Activated CD8-positive, alpha-beta T cell treated with anti-CD3 and anti-CD28 coated beads for 36 hours (primary cell): ENCODE data around the gene PRDX6. TPM values are rescaled to one million over a fixed set of nuclear protein-coding genes. Genes with fewer than 3 reads are reported as not detected.

Experiments used
- ATAC-seq: fragments of 200-7000 bp; cut with Tn5 transposase; one replicate; pipeline ENCODE4 v1.10.0; 2021; ENCODE audit warnings: mild to moderate bottlenecking, moderate library complexity
- CTCF ChIA-PET: fragments of 350-600 bp; sonication (Branson Sonifier 250); formaldehyde crosslinking; loops from one replicate; lab custom pipeline; 2021; ENCODE audit warnings: antibody characterized with exemption; lab: Charles Lee
- POLR2A ChIA-PET: fragments of 350-600 bp; sonication (Branson Sonifier 250); formaldehyde crosslinking; loops from one replicate; lab custom pipeline; 2021; ENCODE audit warnings: antibody characterized with exemption; lab: Charles Lee
- DNase-seq: peaks from one replicate; pipeline ENCODE4 v3.0.0-alpha.2; 2020
- H3K27ac Mint-ChIP-seq: one replicate; pipeline ENCODE4 v1.8.0; 2021; ENCODE audit warnings: mild to moderate bottlenecking, mixed read lengths
- H3K27me3 Mint-ChIP-seq: one replicate; pipeline ENCODE4 v1.8.0; 2021; ENCODE audit warnings: mixed read lengths
- H3K36me3 Mint-ChIP-seq: one replicate; pipeline ENCODE4 v1.8.0; 2021; ENCODE audit warnings: low read depth, mixed read lengths
- H3K4me1 Mint-ChIP-seq: one replicate; pipeline ENCODE4 v1.8.0; 2021; ENCODE audit warnings: low read depth, mixed read lengths
- H3K4me3 Mint-ChIP-seq: one replicate; pipeline ENCODE4 v1.8.0; 2021; ENCODE audit warnings: mild to moderate bottlenecking, moderate library complexity, mixed read lengths
- H3K9me3 Mint-ChIP-seq: one replicate; pipeline ENCODE4 v1.8.0; 2021; ENCODE audit warnings: mixed read lengths
- intact Hi-C: fragments of 100-400 bp; cut with micrococcal nuclease; formaldehyde crosslinking; loops from one replicate; pipeline ENCODE4 v1.10.0; 2022
- total RNA-seq, 2 experiments: library from RNA; stranded (reverse); gene quantifications; one replicate each; pipeline ENCODE4 v1.2.3, GENCODE V29; 2021
- TF ChIP-seq, protein P1 (sequence below): fragments of 200-600 bp; IDR thresholded peaks from one replicate; pipeline ENCODE4 v1.8.0; 2022; ENCODE audit warnings: antibody characterized with exemption, mild to moderate bottlenecking

PRDX6 gene
- total RNA-seq, 2 experiments from 2014 or later = 165 to 169 TPM

DNA sequence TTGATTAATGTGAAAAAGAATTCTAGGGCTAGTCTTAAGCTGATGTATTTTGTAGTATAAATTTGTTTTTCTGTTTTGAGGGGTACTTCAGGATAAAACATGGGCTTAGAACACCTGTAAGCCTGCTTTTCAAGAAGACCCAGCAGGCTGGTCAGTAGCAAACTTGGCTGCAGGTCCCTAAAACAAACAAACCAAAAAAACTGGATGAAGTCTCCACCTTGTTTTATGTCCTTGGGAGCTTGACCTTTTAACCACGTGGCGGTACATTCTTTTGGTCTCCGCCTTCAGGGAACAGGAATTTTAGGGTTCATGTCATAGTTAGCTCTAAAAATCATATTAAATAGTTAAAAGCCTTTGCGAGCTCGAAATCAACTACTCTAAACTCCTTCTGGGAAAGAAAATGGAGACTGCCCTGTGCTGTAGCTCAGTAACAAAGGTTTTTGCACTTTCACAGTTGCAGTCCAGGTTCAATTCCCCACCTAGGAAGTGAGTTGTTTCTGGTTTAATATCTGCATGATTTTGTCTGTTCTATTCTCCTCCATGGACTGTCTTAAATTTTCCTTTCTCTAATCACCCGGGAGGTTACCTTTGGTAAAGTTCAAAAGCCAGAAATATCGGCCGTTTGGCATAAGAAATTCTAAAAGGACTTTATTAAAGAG, 18.6 kb downstream of the PRDX6 start:
- Mint-ChIP-seq H3K27ac (no peak overlapping the region), H3K27me3 (no peaks in the 10 kb centered on the region), H3K4me1 (no peaks in the 10 kb centered on the region), H3K4me3 (no peak overlapping the region), H3K36me3 (peaks cover 1% of the 10 kb centered on the region), H3K9me3 (no peaks in the 10 kb centered on the region)
- intact Hi-C loops = no loop called here
- ChIA-PET CTCF (no interaction called here), POLR2A (interaction anchor here (0.6 to 1.0 kb wide), 3 partner anchors 11 to 17 kb away, joined by 3 read pairs; no protein-coding TSS in a partner anchor)
- no peak for DNase-seq
- TF ChIP-seq, protein P1, sequence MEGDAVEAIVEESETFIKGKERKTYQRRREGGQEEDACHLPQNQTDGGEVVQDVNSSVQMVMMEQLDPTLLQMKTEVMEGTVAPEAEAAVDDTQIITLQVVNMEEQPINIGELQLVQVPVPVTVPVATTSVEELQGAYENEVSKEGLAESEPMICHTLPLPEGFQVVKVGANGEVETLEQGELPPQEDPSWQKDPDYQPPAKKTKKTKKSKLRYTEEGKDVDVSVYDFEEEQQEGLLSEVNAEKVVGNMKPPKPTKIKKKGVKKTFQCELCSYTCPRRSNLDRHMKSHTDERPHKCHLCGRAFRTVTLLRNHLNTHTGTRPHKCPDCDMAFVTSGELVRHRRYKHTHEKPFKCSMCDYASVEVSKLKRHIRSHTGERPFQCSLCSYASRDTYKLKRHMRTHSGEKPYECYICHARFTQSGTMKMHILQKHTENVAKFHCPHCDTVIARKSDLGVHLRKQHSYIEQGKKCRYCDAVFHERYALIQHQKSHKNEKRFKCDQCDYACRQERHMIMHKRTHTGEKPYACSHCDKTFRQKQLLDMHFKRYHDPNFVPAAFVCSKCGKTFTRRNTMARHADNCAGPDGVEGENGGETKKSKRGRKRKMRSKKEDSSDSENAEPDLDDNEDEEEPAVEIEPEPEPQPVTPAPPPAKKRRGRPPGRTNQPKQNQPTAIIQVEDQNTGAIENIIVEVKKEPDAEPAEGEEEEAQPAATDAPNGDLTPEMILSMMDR = no peak
- no peak for ATAC-seq

DNA sequence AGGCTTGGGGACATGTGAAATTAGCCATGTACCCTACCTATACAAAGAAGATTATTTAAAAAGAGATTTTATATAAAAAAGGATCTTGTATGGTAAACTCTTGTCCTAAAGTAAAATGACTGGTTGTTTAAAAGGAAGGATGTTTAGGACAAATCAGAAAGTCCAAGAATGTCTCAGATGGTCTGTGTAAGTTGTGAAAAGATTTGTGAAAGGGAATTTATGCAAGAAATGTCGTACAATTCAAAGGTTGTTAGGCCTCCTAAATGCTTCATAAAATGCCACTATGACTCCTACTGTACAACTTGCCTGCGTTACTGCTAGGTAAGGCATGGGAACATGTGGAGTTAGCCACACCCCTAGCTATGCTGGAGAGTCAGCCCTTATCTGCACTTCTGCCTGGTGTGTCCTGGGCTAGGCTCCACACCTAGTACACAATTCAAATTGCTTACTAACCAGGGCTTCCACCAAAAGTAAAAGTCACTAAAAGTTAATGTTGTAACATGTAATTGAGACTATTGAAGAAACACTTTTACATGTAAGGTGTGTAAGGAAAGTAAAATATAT, 19.7 kb downstream of the PRDX6 start:
- Mint-ChIP-seq H3K27ac (no peak overlapping the region), H3K27me3 (no peaks in the 10 kb centered on the region), H3K4me1 (no peaks in the 10 kb centered on the region), H3K36me3 (peaks cover 1% of the 10 kb centered on the region), H3K4me3 (no peak overlapping the region), H3K9me3 (no peaks in the 10 kb centered on the region)
- ATAC-seq (no peak), DNase-seq (no peak)
- intact Hi-C loops = no loop called here
- TF ChIP-seq, protein P1 = no peak
- CTCF ChIA-PET = no interaction called here
- POLR2A ChIA-PET = no interaction called here

DNA sequence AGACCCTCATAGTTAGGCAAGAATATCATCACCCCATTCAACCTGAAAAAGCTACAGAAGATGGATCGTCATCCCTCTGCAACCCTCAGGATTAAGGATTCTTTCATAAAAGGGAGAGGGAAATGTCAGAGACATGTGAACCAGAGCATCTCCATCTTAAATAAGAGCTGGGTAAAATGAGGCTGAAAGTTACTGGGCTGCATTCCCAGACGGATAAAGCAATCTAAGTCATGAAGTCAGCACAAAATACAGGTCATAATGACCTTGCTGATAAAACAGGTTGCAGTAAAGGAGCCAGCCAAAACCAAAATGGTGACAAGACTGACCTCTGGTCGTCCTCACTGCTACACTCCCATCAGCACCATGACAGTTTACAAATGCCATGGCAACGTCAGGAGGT, 22.6 kb downstream of the PRDX6 start:
- ChIA-PET CTCF (no interaction called here), POLR2A (interaction anchor here (1.2 kb wide), 1 partner anchor 22 kb away, joined by 8 read pairs; no protein-coding TSS in a partner anchor)
- DNase-seq (no peak), ATAC-seq (no peak)
- H3K36me3 Mint-ChIP-seq = peaks cover 1% of the 10 kb centered on the region
- H3K27me3 Mint-ChIP-seq = no peaks in the 10 kb centered on the region
- no peaks in the 10 kb centered on the region for H3K9me3 Mint-ChIP-seq
- no peak overlapping the region for H3K4me3 Mint-ChIP-seq
- intact Hi-C loops = no loop called here
- no peaks in the 10 kb centered on the region for H3K4me1 Mint-ChIP-seq
- TF ChIP-seq, protein P1 = no peak
- no peak overlapping the region for H3K27ac Mint-ChIP-seq

DNA sequence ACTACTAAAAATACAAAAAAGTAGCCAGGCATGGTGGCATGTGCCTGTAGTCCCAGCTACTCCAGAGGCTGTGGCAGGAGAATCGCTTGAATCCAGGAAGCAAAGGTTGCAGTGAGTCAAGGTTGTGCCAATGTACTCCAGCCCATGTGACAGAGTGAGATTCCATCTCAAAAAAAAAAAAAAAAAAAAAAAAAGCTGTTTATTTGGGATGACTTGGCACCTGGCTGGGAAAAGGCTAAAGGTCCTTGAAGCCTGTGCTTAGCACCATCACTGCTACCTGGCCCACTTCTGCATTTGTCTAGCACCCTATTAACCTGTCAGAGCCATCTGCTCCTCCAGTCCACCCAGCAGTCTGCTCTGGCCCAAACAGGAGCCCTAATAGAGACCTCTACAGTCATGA, 25.0 kb downstream of the PRDX6 start:
- ChIA-PET CTCF (no interaction called here), POLR2A (no interaction called here)
- DNase-seq = no peak
- Mint-ChIP-seq H3K36me3 (no peaks in the 10 kb centered on the region), H3K9me3 (no peaks in the 10 kb centered on the region), H3K4me3 (no peak overlapping the region), H3K4me1 (no peaks in the 10 kb centered on the region), H3K27me3 (no peaks in the 10 kb centered on the region), H3K27ac (no peak overlapping the region)
- TF ChIP-seq, protein P1 = no peak
- intact Hi-C loops = no loop called here
- no peak for ATAC-seq

DNA sequence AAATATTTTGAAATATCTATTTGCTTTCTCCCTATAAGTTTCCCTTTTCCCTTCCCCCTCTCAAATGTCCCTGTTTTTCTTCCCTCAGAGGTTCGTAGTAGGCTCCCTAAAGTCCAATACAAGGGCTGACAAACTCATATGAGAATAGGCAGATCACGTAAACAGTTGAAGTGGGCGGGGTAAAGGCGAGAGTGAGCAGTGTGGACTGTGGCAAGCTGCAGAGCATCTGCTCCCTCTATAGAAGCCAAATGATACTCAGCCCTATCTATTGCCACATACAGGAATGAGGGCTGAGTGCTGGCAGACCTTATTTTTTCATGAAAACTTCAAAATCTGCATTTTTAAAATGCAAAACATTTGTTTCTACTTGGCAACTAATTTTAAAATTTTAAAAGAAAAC, 26.3 kb downstream of the PRDX6 start:
- no peaks in the 10 kb centered on the region for H3K9me3 Mint-ChIP-seq
- H3K4me3 Mint-ChIP-seq = no peak overlapping the region
- CTCF ChIA-PET = interaction anchor here (1.5 to 5.1 kb wide), 2 partner anchors 14 to 73 kb away, joined by 5 to 27 read pairs; no protein-coding TSS in a partner anchor
- no peak for ATAC-seq
- H3K27me3 Mint-ChIP-seq = no peaks in the 10 kb centered on the region
- H3K4me1 Mint-ChIP-seq = no peaks in the 10 kb centered on the region
- TF ChIP-seq, protein P1 = no peak
- no peak overlapping the region for H3K27ac Mint-ChIP-seq
- no peak for DNase-seq
- no peaks in the 10 kb centered on the region for H3K36me3 Mint-ChIP-seq
- POLR2A ChIA-PET = interaction anchor here (0.9 kb wide), 1 partner anchor 30 kb away, joined by 3 read pairs; no protein-coding TSS in a partner anchor
- intact Hi-C loops = no loop called here
